CD4-positive, alpha-beta T cell treated with Interleukin-2 at 100 ng/mL for 4 hours (primary cell): ENCODE measurements around the gene ZNF326.
"Not testable (repeated sequence)": the region's sequence is repeated elsewhere in the genome, so short reads cannot be mapped to it uniquely, and the experiment has no call there.

Experiments
- DNase-seq: peaks from one replicate; pipeline ENCODE4 v3.0.0-alpha.2; 2020; ENCODE audit warnings: low spot score

The ZNF326 gene

DNA sequence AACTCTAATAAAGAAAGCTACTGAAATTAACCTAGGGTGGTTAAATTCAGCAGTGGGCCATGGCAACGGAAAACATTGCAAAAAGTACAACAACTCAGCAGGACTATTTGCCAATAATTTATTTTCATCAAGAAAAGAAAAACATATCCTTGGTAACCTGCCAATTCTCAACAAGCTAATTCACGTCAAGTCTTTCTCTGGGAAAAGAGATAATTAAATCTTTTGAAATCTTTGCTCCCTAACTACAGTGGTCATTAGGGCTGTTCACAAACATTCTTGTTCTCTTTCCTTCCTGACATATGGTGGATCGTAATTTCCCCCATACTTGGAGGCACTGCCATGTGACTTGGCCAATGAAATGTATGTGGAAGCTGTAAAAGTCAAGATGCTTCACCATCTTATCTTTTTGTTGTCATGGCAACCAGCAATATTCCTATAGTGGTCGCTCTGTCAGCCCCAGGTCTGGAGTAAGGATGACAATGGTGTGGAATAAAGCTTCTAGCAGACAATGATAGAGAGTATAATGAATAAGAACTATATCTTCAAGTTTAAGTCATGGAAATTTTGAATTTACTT lies 29.6 kb upstream of the ZNF326 start:
- no peak for DNase-seq

DNA sequence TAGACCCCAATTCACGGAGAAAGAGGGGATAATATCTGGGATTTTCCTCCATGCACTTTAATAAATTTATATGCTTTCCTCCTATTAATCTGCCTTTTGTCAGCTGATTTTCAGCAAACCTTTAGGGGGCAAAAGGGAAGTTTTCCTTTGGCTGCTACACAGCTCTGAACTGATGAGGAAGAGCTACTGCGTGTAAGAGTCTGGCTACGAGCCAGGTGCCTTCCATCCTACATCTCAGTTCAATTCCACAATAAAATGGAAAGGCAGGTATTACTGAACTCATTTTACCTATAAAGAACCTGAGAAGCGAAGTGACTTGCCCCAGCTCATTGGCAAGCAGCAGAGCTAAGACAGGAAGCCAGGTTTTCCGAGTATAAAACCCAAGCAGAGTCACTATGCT lies 28.3 kb upstream of the ZNF326 start:
- no peak for DNase-seq

DNA sequence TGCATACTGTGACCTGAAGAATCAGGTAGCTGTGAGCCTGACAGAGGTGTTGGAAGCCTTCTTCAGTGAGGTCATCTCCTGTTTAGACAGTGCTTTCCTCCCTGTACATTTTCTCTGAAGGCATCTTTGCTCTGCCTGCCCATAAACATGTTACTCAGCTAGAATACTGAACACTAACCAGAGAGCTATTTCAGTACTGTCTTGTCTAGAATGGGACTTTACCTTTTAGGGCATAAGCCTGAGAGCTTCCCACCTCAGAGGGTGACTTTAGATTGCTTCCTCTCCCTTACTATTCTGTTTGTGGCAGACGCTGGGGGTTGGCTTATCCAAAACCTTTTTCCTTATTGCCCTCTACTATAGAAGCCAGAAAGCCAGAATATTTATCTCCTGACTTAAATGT lies 23.3 kb upstream of the ZNF326 start:
- DNase-seq: no peak

DNA sequence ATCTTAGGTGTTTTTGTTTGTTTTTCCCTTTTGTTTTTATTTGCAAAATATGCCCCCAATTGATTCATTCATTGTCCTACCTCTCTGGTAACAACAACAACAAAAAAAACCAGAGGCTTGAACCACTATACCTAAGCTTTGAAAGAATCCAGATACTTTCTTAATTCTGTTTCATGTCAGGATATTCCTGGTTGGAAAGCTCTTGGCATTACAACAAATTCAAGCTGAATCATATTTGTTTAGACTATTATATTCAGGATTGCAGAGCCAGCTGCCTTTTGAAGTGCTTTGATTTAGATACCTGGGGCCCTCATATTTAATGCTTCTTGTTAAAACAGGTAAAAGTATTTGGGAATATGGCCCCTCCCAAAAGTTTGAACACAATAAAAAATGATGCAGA lies 22.9 kb upstream of the ZNF326 start:
- DNase-seq: no peak

DNA sequence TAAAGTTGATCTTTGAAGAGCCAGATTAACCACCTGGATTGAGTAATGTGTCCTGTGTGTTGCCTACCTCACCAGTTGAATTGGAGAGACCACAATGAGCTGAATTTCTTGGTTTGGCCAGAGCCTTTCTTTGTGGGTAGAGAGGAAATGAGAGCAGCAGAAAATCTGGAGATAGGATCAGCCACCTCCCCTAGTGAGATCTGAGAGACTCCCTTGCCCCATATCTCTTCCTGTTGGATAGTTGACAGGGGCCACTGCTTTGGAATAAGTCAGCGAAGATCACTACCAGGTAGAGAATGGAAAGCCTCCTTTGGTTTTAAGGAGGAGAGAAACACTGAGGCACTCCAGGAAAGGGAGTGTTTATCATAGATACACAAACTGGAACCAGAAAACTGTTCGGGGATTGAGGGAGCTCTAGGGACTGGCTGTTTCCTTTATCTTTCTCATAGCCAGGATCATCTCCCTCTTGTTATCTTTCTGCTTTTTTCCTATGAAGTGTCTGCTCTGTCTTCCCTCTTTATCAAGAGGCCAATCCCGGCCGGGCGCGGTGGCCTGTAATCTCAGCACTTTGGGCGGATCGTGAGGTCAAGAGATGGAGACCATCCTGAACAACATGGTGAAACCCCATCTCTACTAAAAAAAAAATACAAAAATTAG lies 21.3 kb upstream of the ZNF326 start:
- DNase-seq: no peak

DNA sequence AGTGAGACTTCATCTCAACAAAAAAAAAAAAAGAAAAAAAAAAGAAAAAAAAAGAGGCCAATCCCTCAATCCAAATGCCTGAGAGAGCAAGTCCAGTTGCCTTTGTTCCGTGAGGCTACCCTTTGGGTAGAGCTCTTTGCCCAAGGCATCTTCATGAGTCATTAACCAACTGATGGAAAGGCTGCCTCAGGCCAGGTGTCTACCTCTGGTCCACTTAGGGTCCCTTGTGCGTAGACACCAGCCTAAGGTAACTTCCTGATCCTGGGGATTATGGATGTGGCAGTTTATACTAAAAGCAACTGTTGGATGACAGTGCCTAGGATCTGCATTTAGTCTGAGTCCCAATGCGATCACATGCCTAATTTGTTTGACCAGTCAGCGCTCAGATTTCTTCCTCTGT lies 20.7 kb upstream of the ZNF326 start:
- DNase-seq: no peak

DNA sequence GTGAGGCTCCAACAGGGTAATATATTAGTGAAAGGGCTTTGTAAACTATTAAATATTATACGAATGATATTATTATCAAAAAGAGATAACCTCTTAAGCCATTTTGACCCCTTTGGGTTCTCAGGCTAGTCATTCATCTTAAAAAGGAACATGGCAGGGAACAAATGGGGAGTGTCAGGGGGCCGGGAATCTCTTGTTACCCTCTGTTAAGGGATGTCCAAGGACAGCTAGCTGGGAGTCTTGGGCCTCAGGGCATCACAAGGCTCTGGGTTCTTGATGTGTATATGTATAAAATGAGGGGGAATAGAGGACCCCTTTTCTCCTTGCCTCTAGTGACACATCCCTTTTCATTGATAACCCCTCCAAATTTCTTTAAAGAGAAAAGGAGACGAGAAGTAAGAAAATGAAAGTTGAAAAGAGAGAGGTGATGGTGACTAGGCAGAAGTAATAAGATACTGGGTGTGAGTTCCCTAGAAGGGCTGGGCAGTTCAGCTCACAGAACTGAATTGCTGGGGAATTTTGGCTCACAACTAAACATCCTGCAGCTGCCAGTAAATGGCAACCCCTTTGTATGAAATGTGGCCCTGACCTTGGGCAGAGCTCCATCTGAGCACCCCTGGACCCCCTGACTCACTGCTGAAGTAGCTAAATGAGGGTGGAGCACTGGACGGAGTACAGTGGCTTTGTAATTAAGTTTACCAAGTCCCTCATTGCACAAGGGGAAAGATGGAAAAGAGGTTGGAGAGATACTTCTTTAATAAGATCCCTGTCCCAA lies 20.0 kb upstream of the ZNF326 start:
- DNase-seq: no peak

DNA sequence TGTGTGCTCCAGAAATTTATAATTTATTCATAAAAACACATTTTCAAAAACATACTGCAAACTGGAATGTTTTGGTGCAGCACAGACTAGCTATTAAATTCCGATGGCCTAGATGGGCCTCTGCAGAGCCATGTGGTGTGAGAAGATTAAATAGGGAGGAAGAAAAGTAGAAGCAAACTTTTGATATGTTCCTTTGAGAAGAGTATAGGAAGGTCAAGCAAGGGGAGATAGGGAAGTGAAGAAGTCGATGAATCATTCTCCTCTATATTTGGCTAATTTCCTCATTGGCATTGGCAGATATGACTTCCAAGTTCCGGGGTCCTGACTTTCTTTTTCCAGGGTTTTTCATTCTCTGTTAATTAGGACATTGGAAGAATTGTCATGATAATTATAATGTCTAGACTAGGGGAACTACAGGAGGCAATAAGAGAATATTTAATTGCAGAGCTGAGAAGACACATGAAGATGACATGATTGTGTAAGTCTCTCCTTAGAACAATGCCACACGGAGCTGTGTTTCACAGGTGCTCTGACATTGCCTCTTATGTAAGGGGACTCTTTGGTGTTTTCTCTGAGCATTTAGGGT lies 19.3 kb upstream of the ZNF326 start:
- no peak for DNase-seq

DNA sequence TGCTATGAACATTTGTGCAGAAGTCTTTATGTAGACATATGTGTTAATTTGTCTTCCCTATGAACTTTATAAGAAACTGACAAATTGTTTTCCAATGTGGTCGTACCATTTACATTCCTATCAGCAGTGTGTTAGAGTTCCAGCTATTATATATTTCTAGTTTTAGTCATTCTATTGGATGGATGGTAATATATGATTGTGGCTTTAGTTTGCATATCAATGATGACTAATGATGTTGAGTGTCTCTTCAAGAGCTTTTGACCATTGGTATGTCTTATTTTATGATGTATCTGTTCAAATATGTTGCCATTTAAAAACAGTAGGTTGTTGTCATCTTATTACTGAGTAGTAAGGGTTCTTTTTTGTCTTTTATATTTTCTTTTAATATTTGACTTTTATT lies 16.2 kb upstream of the ZNF326 start:
- no peak for DNase-seq

DNA sequence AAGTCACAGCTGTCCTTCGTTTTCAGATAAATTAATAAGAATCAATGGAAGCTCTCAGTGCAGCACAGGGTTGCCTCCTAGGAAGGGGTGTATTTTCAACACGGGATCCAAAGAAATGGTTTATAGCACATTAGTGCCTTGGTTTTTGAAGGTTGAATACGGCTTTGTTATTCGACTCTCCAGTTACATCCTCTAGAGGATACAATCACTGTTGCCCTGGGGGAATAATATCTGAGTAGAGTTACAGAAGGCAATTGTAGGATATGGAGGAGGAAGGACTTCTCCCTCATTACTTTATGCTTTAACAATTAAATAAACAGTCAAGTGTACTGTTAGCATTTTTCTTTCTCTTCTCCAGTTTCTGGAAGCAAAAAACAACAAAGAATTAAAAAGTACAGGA lies 14.3 kb upstream of the ZNF326 start:
- no peak for DNase-seq

DNA sequence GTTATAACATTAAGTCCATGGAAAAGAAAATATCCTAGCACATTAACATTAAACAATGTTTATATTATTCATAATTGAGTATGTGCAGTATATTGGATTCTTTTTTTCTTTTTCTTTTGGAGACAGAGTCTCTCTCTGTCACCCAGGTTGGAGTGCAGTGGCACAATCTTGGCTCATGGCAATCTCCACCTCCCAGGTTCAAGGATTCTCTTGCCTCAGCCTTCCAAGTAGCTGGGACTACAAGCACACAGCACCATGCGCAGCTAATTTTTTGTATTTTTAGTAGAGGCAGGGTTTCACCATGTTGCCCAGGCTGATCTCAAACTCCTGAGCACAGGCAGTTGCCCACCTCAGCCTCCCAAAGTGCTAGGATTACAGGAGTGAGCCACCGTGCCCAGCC lies 12.1 kb upstream of the ZNF326 start:
- DNase-seq: not testable (repeated sequence)

DNA sequence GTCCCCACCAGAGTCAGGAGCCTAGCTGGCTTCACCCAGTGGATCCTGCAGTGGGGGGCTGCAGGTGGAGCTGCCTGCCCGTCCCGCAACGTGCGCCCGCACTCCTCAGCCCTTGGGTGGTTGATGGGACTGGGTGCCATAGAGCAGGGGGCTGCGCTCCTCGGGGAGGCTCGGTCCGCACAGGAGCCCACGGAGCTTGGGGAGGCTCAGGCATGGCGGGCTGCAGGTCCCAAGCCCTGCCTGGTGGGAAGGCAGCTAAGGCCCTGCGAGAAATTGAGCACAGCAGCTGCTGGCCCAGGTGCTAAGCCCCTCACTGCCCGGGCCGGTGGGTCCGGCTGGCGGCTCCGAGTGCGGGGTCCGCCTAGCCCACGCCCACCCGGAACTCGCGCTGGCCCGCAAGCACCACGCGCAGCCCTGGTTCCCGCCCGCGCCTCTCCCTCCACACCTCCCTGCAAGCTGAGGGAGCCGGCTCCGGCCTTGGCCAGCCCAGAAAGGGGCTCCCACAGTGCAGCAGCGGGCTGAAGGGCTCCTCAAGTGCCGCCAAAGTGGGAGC lies 10.3 kb upstream of the ZNF326 start:
- not testable (repeated sequence) for DNase-seq

DNA sequence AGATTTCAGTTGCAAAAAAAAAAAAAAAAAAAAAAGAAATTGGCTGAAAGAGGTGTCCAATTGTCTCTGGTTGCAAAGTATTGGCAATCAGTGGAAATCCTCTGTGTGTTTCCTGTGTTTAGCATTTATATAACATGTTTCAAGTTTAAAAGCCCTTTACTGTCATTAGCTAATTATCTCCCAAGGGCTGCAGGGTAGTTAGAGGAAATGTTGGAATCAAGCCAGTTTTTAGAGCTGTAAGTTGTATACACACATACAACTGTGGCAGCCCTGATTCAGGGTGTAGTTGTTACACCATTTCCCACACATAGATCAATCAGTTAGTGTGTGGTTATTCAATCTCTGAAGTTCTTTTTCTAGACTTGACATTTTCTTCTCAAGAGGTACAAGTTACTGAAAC lies 8.9 kb upstream of the ZNF326 start:
- no peak for DNase-seq

DNA sequence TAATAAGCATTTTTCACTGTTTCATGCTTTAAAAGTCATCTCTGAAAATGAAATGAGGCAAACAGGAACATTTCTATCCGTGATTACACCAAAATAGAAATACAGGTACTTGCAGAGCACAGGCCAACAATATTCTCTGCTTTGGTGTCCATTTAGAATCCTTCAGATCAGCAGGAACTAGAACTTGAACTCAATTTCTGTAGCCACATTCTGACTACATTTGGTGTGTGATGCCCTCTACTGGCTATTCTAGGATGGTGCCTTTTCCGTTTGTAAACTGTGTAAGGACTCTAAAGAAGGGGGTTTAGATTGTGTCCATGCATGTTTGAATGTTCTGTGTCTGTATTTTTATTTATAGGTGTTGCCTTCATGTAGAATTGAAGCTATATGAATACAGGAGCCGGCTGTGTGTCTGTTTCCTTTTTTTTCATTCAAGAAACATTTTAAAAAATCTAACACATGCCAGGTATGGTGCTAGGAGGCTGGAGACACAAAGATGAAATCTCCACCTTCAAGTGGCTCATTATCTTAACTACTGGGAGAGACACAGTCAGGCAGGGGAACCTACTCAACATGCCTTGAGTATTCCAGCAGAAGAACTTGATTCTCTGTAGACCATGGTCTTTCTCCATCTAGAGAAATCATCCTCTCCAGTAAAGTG lies 7.6 kb upstream of the ZNF326 start:
- peak; percentile 79 for DNase-seq

DNA sequence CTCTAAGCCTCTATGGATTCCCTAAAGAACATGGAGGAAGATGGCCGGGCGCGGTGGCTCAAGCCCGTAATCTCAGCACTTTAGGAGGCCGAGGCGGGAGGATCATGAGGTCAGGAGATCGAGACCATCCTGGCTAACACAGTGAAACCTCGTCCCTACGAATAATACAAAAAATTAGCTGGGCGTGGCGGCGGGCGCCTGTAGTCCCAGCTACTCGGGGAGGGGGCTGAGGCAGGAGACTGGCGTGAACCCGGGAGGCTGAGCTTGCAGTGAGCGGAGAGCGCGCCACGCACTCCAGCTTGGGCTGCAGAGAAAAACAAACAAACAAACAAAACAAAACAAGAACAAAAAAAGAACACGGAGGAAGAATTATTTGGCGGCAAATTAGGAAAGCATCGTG lies 5.8 kb upstream of the ZNF326 start:
- DNase-seq: no peak

DNA sequence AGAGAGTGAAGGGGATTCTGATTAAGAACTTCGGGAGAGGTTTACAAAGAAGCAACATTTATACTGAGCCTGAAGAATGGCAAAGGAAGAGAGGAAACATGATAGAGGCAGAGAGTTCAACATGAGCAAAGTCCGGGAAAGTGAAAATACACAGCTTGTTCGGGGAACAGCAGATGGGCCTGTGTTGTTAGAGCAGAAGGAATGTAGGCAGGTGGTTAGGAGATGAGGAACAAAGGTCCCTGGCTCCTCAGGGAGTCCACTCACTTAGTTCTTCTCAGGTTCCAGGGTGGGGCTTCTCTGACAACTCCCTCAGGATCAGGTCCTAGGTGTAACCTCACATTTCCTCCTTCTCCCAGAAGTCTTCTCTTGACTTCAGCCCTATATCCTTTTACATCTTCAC lies 5.1 kb upstream of the ZNF326 start:
- no peak for DNase-seq

DNA sequence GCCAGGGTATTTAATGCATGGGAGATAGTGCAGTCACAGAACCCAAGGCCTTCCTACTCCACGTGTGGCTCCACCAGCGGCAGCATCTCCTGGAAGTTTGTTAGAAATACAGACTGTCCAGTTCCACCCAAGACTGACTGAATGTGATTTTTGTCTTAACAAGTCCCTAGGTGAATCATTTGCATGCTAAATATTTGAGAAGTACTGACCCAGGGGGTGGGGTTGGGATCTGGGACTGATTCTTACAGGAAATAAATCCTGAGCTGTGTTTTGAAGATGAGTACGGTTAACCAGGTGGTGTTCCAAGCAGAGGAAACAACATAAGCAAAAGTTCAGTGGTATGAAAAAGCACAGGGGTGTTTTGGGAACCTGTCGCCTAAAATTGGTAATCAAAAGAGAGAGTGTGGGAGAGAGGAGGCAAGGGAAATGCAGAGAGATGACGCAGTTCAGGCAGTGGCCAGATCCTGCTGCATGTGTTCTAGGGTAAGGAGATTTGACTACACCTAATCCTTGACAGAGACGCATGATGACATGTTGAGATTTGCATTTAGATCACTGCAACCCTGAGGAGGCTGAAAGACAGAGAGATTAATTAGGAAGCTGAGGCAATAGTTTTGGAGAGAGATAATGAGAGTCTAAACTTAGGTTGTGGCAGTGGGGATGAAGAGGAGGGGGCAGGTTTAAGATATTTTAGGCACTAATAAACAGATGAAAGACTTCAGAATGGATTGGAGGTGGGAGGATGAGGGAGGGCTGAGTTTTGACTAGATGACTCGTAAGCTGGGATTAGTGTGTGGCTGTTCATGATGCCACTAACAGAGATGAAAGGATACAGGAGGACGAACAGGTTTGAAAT lies 3.7 kb upstream of the ZNF326 start:
- no peak for DNase-seq

DNA sequence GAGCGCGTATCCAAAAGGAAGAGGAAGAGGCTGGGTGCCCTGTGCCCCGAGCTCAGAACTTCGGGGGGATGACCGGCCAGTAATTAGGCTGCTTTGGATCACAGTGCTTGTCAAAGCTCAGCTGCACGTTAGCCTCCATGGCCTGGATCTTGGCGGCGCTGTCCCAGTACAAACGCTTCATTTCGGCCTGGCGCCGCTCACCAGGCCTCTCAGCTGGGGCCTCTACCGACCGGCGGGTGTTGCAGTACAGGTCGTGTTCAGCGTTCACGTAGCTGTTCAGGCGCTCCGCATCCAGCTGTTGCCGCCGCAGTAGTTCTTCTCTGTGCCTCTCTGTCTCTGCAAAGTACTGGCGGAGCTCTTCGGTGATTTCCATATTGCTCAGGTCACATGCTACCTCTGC lies 1.4 kb upstream of the ZNF326 start:
- DNase-seq: no peak

DNA sequence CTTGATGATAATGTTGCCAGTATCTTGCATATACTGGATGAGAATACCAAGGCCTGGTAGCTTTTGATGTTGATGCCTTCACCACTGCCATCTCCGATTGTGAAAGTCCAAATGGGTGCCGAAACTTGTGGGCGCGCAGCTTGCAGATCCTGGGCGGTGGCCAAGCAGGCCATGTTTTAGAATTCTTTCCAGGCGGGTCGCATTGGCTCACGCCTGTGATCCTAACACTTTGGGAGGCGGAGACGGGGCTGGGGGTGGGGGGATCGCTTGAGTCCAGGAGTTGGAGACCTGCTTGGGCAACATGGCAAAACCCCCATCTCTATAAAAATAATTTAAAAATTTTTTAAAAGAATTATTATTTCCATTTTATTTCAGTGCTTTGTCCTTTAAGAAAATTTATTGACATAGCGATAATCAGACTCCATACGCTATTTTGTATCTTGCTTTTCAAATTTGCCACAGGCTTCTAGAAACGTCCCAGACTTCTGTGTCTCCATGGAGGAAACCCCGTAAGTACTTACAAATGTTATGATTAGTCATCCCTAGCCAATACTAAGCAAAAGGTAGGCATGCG lies 592 bp upstream of the ZNF326 start:
- DNase-seq: no peak

DNA sequence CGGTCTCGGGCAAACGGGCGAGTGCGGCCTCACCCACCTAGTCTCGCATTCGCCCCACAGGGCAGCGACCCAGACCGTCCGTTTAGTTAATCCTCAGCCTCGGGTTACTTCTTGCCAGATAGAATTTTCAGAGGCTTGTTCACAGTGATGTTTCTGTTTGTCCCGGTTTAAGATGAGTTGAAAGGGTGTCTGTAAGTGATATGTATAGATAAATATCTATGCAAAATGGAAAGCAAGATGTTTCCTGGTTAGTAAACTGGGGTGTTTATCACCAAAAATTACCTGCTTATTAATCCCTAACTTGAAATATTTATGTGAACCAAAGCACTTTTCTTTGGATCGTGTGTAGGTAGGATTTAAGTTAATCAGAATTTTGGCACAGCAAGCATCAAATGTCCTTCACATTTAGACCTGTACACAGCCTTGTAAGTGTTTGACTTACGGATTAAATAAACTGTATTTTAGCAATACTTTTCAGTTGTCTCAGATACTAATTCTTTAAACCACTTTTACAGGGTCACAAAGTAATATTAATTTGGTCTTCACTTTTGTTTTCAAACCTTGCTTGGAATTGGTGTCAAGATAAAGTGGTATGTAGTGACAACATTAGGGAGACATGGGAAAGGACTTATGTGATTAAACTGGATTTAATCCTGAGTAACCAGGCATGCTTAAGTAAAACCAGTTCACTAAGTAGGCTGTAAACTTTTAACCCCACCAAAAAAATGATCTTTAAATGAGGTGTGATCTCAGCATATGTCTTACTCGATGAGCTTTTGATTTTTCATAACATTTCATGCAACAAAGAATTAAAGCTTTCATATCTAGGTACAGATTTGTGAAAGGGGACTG lies 914 bp downstream of the ZNF326 start:
- no peak for DNase-seq
